NCI-H82 treated with DMSO at 0.1 percent for 48 hours (cell line): ENCODE measurements around the gene KLK12.

ENCODE experiments used
- DNase-seq: peaks from one replicate; lab custom pipeline; 2025; ENCODE audit not compliant: unreplicated experiment; lab: John Stamatoyannopoulos, UW

KLK12 gene

GRCh38 chr19:50983625-50984292, 51.0 kb downstream of the KLK12 start, which contains the start of gene KLK7:
Gene KLK7 (minus strand): TSS chr19:50983917. CDS start chr19:50982399, 1,518 bp downstream.
- DNase-seq = no peak

- DNase-seq = no peak
Measured at GRCh38 chr19:50982186-50982585, 52.6 kb downstream of the KLK12 start.

GRCh38 chr19:50981587-50982146, 53.1 kb downstream of the KLK12 start:
- no peak for DNase-seq

GRCh38 chr19:50980208-50980607, 54.6 kb downstream of the KLK12 start:
- no peak for DNase-seq

GRCh38 chr19:50979758-50980157, 55.0 kb downstream of the KLK12 start:
- no peak for DNase-seq
